CD14-positive monocyte (primary cell): Measurements from ENCODE around the gene PDLIM4. TPM values are rescaled to one million over a fixed set of nuclear protein-coding genes. Genes with fewer than 3 reads are reported as not detected.

Experiments used
- DNase-seq, 3 donors: peaks; one replicate each; pipeline ENCODE4 v3.0.0-alpha.2; 2011 to 2022
- H2AFZ ChIP-seq: 2 replicates; pipeline ENCODE4 v1.6.0; 2012; ENCODE audit warnings: mild to moderate bottlenecking, low read depth, low read length, inconsistent platforms; ENCODE audit not compliant: insufficient read depth, poor library complexity, severe bottlenecking
- H3K27ac ChIP-seq, 2 donors: 1 replicate in 1 of 2; 2 replicates in 1 of 2; pipeline ENCODE4 v1.5.1; 2012 to 2013; ENCODE audit warnings: low read length in 2 of 2, control low read depth in 1 of 2, inconsistent platforms in 1 of 2, low read depth in 1 of 2, mild to moderate bottlenecking in 1 of 2
- H3K27me3 ChIP-seq, 2 donors: one replicate each; pipeline versions ENCODE4 v1.6.0 to v1.6.1; 2011 to 2013; ENCODE audit warnings: low read length in 2 of 2; ENCODE audit not compliant: control insufficient read depth in 2 of 2, insufficient read depth in 2 of 2
- H3K36me3 ChIP-seq, 2 donors: replicated peaks in 1 of 2; 1 replicate in 1 of 2; 2 replicates in 1 of 2; pipeline versions ENCODE4 v1.5.1 to v1.6.1; 2012 to 2013; ENCODE audit warnings: low read length in 2 of 2, control low read depth in 1 of 2, inconsistent platforms in 1 of 2, mild to moderate bottlenecking in 1 of 2; ENCODE audit not compliant: insufficient read depth in 2 of 2, control insufficient read depth in 1 of 2
- H3K4me1 ChIP-seq, 2 donors: 1 replicate in 1 of 2; 2 replicates in 1 of 2; pipeline versions ENCODE4 v1.5.1 to v1.6.1; 2012 to 2013; ENCODE audit warnings: low read length in 2 of 2, control low read depth in 1 of 2, inconsistent platforms in 1 of 2, mild to moderate bottlenecking in 1 of 2, moderate library complexity in 1 of 2; ENCODE audit not compliant: insufficient read depth in 2 of 2, control insufficient read depth in 1 of 2
- H3K4me2 ChIP-seq: replicated peaks from 2 replicates; pipeline ENCODE3; 2012; ENCODE audit warnings: low read length, moderate library complexity, mild to moderate bottlenecking; ENCODE audit not compliant: poor library complexity, severe bottlenecking; ENCODE audit errors: extremely low read depth
- H3K4me3 ChIP-seq, 3 experiments: fragments of 200-600 bp in 1 of 3; sonication (generic) in 1 of 3; replicated peaks in 1 of 3; 1 replicate in 2 of 3; 2 replicates in 1 of 3; pipeline ENCODE4 v1.5.1; 2011 to 2013; ENCODE audit warnings: low read length in 3 of 3, mild to moderate bottlenecking in 3 of 3, control low read depth in 2 of 3, low read depth in 2 of 3, inconsistent platforms in 1 of 3, moderate library complexity in 1 of 3
- H3K79me2 ChIP-seq: 2 replicates; pipeline ENCODE4 v1.6.0; 2012; ENCODE audit warnings: mild to moderate bottlenecking, control low read depth, inconsistent platforms, low read length, moderate library complexity; ENCODE audit not compliant: insufficient read depth
- H3K9ac ChIP-seq: 2 replicates; pipeline ENCODE4 v1.6.0; 2017; ENCODE audit warnings: low read length, mild to moderate bottlenecking; ENCODE audit not compliant: insufficient read depth, poor library complexity, severe bottlenecking
- H3K9me3 ChIP-seq, 2 donors: replicated peaks in 1 of 2; 1 replicate in 1 of 2; 2 replicates in 1 of 2; pipeline versions ENCODE4 v1.5.1 to v1.6.1; 2012 to 2013; ENCODE audit warnings: low read length in 2 of 2, control low read depth in 1 of 2; ENCODE audit not compliant: control insufficient read depth in 1 of 2, insufficient read depth in 1 of 2
- H4K20me1 ChIP-seq: 2 replicates; pipeline ENCODE4 v1.6.0; 2012; ENCODE audit warnings: mild to moderate bottlenecking, low read length, control low read depth, moderate library complexity; ENCODE audit not compliant: insufficient read depth
- H3K27ac Mint-ChIP-seq, 7 donors: one replicate each; pipeline ENCODE4 v1.8.0; 2020; ENCODE audit warnings: mild to moderate bottlenecking in 7 of 7, mixed read lengths in 7 of 7, moderate library complexity in 6 of 7, inconsistent platforms in 2 of 7
- H3K27me3 Mint-ChIP-seq, 3 donors: one replicate each; pipeline ENCODE4 v1.8.0; 2021 to 2022; ENCODE audit warnings: low read depth in 3 of 3, mild to moderate bottlenecking in 3 of 3, mixed read lengths in 3 of 3, moderate library complexity in 3 of 3, inconsistent platforms in 1 of 3
- H3K36me3 Mint-ChIP-seq, 2 donors: one replicate each; pipeline ENCODE4 v1.8.0; 2020; ENCODE audit warnings: mixed read lengths in 2 of 2, inconsistent platforms in 1 of 2, mild to moderate bottlenecking in 1 of 2
- H3K4me1 Mint-ChIP-seq: one replicate; pipeline ENCODE4 v1.8.0; 2020; ENCODE audit warnings: mild to moderate bottlenecking, mixed read lengths
- H3K4me3 Mint-ChIP-seq, 2 donors: one replicate each; pipeline ENCODE4 v1.8.0; 2020; ENCODE audit warnings: mild to moderate bottlenecking in 2 of 2, mixed read lengths in 2 of 2, moderate library complexity in 1 of 2
- H3K9me3 Mint-ChIP-seq, 7 donors: one replicate each; pipeline ENCODE4 v1.8.0; 2020 to 2022; ENCODE audit warnings: mixed read lengths in 7 of 7, mild to moderate bottlenecking in 6 of 7, moderate library complexity in 6 of 7, inconsistent platforms in 2 of 7
- CTCF ChIP-seq: fragments of 200-600 bp; IDR thresholded peaks from one replicate; pipeline ENCODE4 v1.8.0; 2022; ENCODE audit warnings: antibody characterized with exemption, mild to moderate bottlenecking
- WGBS: methylation state at CpG from one replicate; pipeline ENCODE4 v1.1.5; 2013; ENCODE audit warnings: missing lambda C conversion rate; ENCODE audit not compliant: insufficient coverage; 5-methylcytosine and 5-hydroxymethylcytosine counted together
- intact Hi-C, 2 donors: fragments of 100-400 bp; cut with micrococcal nuclease; formaldehyde crosslinking; loops; one replicate each; pipeline versions ENCODE4 v1.15.0 to v1.15.1; 2023
- polyA plus RNA-seq, 3 donors: library from polyadenylated mRNA; depleted of rRNA in 1 of 3; unstranded in 2 of 3; stranded (reverse) in 1 of 3; fragments of 300-500 nt in 2 of 3; fragments of >200 nt in 1 of 3; fragmentation: Illumina TruSeq in 2 of 3; gene quantifications; 1 replicate in 2 of 3; 2 replicates in 1 of 3; pipeline ENCODE4 v1.2.3, GENCODE V29; 2012 to 2021

The PDLIM4 gene
- polyA plus RNA-seq, 3 donors, result not detected

GRCh38 chr5:132256086-132256782, 1.3 kb upstream of the PDLIM4 start:
- H3K9me3 Mint-ChIP-seq, result peaks cover 0 to 6% (median 2%) of the 10 kb centered on the region in 7 donors
- peak overlapping the region in 1 of 7 donors; percentile 53 for H3K27ac Mint-ChIP-seq
- Histone ChIP-seq H3K9ac (no peak overlapping the region), H3K9me3 (peaks cover 0 to 7% of the 10 kb centered on the region in 2 donors), H4K20me1 (no peaks in the 10 kb centered on the region), H3K36me3 (no peaks in the 10 kb centered on the region), H3K27me3 (peaks cover 10 to 34% of the 10 kb centered on the region in 2 donors), H3K4me1 (peaks cover 8 to 10% of the 10 kb centered on the region in 2 donors), H2AFZ (no peak overlapping the region), H3K27ac (no peak overlapping the region), H3K79me2 (no peaks in the 10 kb centered on the region), H3K4me3 (no peak overlapping the region), H3K4me2 (no peak overlapping the region)
- WGBS, result 100% methylated on average over 3 of the region's 4 CpGs
- peaks cover 0 to 2% of the 10 kb centered on the region in 2 donors for H3K36me3 Mint-ChIP-seq
- intact Hi-C loops, result loop anchor here in 1 of 2 donors (10.0 kb wide), 1 partner anchor 449 kb away; no protein-coding TSS in a partner anchor
- no peak for DNase-seq
- peaks cover 27 to 45% (median 37%) of the 10 kb centered on the region in 3 donors for H3K27me3 Mint-ChIP-seq
- no peak for TF ChIP-seq CTCF
- H3K4me1 Mint-ChIP-seq, result peaks cover 13% of the 10 kb centered on the region
- H3K4me3 Mint-ChIP-seq, result peak overlapping the region; percentile 48 to 68

- peaks cover 0 to 6% (median 2%) of the 10 kb centered on the region in 7 donors for H3K9me3 Mint-ChIP-seq
- WGBS, result no CpG with 5 or more reads among the region's 6 CpGs
- H3K4me1 Mint-ChIP-seq, result peaks cover 13% of the 10 kb centered on the region
- Histone ChIP-seq H3K4me2 (no peak overlapping the region), H3K4me1 (peaks cover 8 to 10% of the 10 kb centered on the region in 2 donors), H3K79me2 (no peaks in the 10 kb centered on the region), H3K9ac (no peak overlapping the region), H3K4me3 (no peak overlapping the region), H3K27ac (no peak overlapping the region), H3K27me3 (peaks cover 10 to 34% of the 10 kb centered on the region in 2 donors), H4K20me1 (no peaks in the 10 kb centered on the region), H3K36me3 (no peaks in the 10 kb centered on the region), H2AFZ (no peak overlapping the region), H3K9me3 (peaks cover 0 to 7% of the 10 kb centered on the region in 2 donors)
- intact Hi-C loops, result loop anchor here in 1 of 2 donors (10.0 kb wide), 1 partner anchor 448 kb away; no protein-coding TSS in a partner anchor
- no peak for TF ChIP-seq CTCF
- peak overlapping the region; percentile 48 to 68 for H3K4me3 Mint-ChIP-seq
- DNase-seq, result no peak
- H3K36me3 Mint-ChIP-seq, result peaks cover 0 to 2% of the 10 kb centered on the region in 2 donors
- H3K27ac Mint-ChIP-seq, result peak overlapping the region in 1 of 7 donors; percentile 53
- H3K27me3 Mint-ChIP-seq, result peaks cover 27 to 44% (median 41%) of the 10 kb centered on the region in 3 donors
Observed at GRCh38 chr5:132256783-132257130, 739 bp upstream of the PDLIM4 start.
